Measurements from ENCODE around the gene PHKA2. TPM values are rescaled to one million over a fixed set of nuclear protein-coding genes. Genes with fewer than 3 reads are reported as not detected.

PHKA2 gene
- total RNA-seq, 1 donor from 2014 or later = 72.2 TPM

- no peak for DNase-seq (ENCODE audit: low spot score in 2 of 2, unreplicated experiment in 2 of 2)
- H3K36me3 Mint-ChIP-seq = peaks cover 7% of the 10 kb centered on the region
- H3K27ac Mint-ChIP-seq = peak overlapping the region; percentile 39
- no peaks in the 10 kb centered on the region for H3K27me3 Mint-ChIP-seq (ENCODE audit: low read depth)
- H3K4me3 Mint-ChIP-seq = no peak overlapping the region
- H3K4me1 Mint-ChIP-seq = peaks cover 24% of the 10 kb centered on the region
- TF ChIP-seq, protein P1, sequence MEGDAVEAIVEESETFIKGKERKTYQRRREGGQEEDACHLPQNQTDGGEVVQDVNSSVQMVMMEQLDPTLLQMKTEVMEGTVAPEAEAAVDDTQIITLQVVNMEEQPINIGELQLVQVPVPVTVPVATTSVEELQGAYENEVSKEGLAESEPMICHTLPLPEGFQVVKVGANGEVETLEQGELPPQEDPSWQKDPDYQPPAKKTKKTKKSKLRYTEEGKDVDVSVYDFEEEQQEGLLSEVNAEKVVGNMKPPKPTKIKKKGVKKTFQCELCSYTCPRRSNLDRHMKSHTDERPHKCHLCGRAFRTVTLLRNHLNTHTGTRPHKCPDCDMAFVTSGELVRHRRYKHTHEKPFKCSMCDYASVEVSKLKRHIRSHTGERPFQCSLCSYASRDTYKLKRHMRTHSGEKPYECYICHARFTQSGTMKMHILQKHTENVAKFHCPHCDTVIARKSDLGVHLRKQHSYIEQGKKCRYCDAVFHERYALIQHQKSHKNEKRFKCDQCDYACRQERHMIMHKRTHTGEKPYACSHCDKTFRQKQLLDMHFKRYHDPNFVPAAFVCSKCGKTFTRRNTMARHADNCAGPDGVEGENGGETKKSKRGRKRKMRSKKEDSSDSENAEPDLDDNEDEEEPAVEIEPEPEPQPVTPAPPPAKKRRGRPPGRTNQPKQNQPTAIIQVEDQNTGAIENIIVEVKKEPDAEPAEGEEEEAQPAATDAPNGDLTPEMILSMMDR (IDR thresholded peaks at IDR 0.05; ENCODE audit: unreplicated experiment) = no peak
- peaks cover 4% of the 10 kb centered on the region for H3K9me3 Mint-ChIP-seq
These were observed 94.4 kb downstream of the PHKA2 start for GRCh38 chrX:18889346-18890048.

GRCh38 chrX:18888281-18888680 lies 95.6 kb downstream of the PHKA2 start:
- DNase-seq (ENCODE audit: low spot score in 2 of 2, unreplicated experiment in 2 of 2) = no peak
- H3K36me3 Mint-ChIP-seq = peaks cover 7% of the 10 kb centered on the region
- no peaks in the 10 kb centered on the region for H3K27me3 Mint-ChIP-seq (ENCODE audit: low read depth)
- no peak overlapping the region for H3K27ac Mint-ChIP-seq
- peaks cover 24% of the 10 kb centered on the region for H3K4me1 Mint-ChIP-seq
- H3K9me3 Mint-ChIP-seq = peaks cover 8% of the 10 kb centered on the region
- no peak overlapping the region for H3K4me3 Mint-ChIP-seq
- TF ChIP-seq, protein P1 (IDR thresholded peaks at IDR 0.05; ENCODE audit: unreplicated experiment) = no peak

- peak overlapping the region; percentile 82 for H3K27ac Mint-ChIP-seq
- no peak overlapping the region for H3K4me3 Mint-ChIP-seq
- peaks cover 4% of the 10 kb centered on the region for H3K36me3 Mint-ChIP-seq
- no peak for DNase-seq (ENCODE audit: low spot score in 2 of 2, unreplicated experiment in 2 of 2)
- peaks cover 8% of the 10 kb centered on the region for H3K9me3 Mint-ChIP-seq
- H3K4me1 Mint-ChIP-seq = peaks cover 24% of the 10 kb centered on the region
- TF ChIP-seq, protein P1 (IDR thresholded peaks at IDR 0.05; ENCODE audit: unreplicated experiment) = no peak
- no peaks in the 10 kb centered on the region for H3K27me3 Mint-ChIP-seq (ENCODE audit: low read depth)
These were observed 96.1 kb downstream of the PHKA2 start for GRCh38 chrX:18887825-18888212.

- no peak for DNase-seq (ENCODE audit: low spot score in 2 of 2, unreplicated experiment in 2 of 2)
- no peaks in the 10 kb centered on the region for H3K36me3 Mint-ChIP-seq
- peaks cover 24% of the 10 kb centered on the region for H3K4me1 Mint-ChIP-seq
- peak overlapping the region; percentile 82 for H3K27ac Mint-ChIP-seq
- peak overlapping the region; percentile 70 for H3K4me3 Mint-ChIP-seq
- TF ChIP-seq, protein P1 (IDR thresholded peaks at IDR 0.05; ENCODE audit: unreplicated experiment) = no peak
- peaks cover 11% of the 10 kb centered on the region for H3K9me3 Mint-ChIP-seq
- no peaks in the 10 kb centered on the region for H3K27me3 Mint-ChIP-seq (ENCODE audit: low read depth)
These were observed 96.6 kb downstream of the PHKA2 start for GRCh38 chrX:18887177-18887824.

DNA sequence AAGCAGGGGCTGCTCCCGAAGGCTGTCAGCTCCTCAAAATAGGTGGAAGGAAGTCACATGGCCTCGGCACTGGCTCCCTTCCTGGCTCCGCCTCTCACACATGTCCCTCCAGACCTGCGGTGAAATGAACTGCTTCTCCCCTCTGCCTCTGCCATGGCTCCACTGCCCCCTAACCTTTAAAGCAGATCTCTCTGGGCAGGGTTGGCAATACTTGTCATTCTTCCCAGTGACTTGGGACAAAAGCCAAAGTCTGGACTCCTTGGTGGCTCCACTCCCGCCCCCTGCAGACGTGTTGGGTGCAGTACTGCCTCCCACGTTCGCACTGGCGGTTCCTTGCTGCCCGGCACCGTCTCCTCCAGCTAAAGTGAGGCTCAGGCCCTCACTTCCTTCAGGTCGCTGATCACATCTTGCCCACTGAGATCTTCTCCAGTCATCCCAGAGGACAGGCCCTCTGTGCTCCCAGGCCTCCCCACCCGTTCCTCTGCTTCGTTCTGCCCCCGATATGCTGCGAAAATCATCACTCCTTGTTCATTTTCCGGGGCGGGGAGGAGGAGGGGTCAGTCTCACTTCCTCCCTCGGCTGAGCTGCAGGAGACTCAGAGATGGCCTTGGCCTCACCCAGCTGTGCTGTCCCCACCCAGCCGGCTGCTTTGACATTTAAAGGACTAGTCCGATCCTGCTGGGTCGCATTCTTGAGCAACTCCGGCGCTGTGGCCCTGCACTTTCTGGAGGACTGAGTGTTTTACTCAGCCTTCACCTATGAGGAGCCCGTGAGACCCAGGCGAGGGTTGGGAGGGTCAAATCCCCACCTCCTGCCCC lies 97.4 kb downstream of the PHKA2 start:
- Mint-ChIP-seq H3K36me3 (no peaks in the 10 kb centered on the region), H3K4me1 (peaks cover 24% of the 10 kb centered on the region), H3K9me3 (peaks cover 17% of the 10 kb centered on the region), H3K27ac (peak overlapping the region; percentile 77), H3K27me3 (ENCODE audit: low read depth) (no peaks in the 10 kb centered on the region), H3K4me3 (peak overlapping the region; percentile 70)
- TF ChIP-seq, protein P1 (IDR thresholded peaks at IDR 0.05; ENCODE audit: unreplicated experiment) = peak; percentile 21
- DNase-seq (ENCODE audit: low spot score in 2 of 2, unreplicated experiment in 2 of 2) = peak in 1 of 2 experiments; percentile 45
